ENCODE data around the gene IRF6. TPM values are rescaled to one million over a fixed set of nuclear protein-coding genes. Genes with fewer than 3 reads are reported as not detected.

The IRF6 gene
- total RNA-seq, 4 donors from 2014 or later: 0.44 to 1.4 (median 1.0) TPM

DNA sequence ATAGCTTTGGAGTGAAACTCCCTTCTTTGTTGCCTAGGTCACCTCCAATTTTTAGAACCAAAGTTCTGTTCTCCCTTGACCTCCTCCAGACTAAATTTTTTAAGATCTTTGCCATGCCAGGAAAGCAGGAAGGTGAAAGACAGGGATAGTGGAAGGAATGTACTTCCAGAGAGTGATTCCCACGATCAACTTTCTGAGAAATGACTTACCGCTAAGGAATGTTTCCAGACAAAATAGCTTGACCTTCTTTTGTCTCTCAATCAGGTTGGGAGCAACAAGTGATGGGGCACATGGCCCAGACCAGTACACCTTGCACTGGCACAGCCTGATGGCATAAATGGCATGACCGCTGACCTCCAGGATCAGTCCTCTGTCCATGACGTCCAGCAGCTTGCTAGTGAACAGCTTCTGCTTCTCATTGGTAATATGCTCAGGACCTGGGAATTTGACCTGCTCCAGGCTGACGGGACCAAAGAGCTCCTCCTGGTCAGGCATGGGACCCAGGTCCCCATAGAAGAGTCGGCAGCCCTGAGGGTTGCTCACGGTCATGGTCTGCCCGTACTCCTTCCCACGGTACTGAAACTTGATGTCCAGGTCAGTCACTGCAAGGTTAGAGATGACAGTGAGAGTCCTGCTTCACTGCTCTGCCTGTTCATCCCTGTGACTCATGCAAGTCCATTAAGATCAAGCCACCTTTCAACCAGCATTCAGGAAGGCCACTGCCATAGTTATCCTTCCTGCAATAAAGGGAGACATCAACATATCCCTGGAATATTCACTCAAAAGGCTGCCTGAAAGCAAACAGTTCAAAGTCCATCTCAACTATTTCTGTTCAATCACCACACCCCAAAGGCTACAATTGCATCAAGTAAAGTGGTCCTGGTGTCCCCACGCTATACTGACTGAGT is 15.4 kb downstream of the IRF6 start:
- no peak for TF ChIP-seq CTCF (IDR thresholded peaks at IDR 0.05)
- ATAC-seq (ENCODE audit: low FRiP score) (no peak), DNase-seq (ENCODE audit: low spot score) (no peak)

DNA sequence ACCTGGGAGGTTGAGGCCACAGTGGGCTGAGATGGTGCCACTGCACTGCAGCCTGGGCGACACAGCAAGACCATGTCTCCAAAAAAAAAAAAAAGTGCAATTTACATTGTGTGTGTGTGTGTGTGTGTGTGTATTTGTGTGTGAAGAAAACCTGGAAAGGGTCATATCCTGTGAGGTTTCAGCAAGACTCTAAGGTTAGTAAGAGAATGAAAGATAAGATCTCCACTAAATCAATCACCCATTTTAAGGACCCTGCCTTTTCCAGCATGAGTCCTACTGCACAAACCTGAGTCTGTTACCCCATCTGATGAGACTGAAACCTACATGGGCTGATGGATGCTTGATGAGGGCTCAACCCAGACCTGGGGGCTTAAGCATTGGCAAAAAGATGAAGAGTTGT is 16.7 kb downstream of the IRF6 start:
- TF ChIP-seq CTCF (IDR thresholded peaks at IDR 0.05): no peak
- ATAC-seq (ENCODE audit: low FRiP score) (no peak), DNase-seq (ENCODE audit: low spot score) (no peak)

DNA sequence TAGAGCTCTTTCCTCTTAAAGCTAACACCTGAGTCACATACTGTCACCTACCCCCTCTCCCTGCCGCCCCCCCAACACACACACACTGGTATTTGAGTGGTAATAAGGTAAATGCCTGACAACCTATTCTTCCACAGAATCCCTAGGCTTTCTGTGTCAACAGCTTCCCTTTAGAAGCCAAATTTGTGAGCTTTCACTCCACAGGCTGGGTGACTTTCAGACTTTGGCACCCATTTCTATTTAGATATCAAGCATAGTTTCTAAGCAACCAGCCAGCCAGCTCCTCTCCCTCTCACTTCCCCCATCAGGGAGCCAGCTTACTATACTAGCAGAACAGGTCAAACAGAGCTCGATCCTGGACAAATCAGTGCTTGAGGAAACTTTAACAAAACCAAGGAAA is 18.4 kb downstream of the IRF6 start:
- TF ChIP-seq CTCF (IDR thresholded peaks at IDR 0.05): no peak
- DNase-seq (ENCODE audit: low spot score) (no peak), ATAC-seq (ENCODE audit: low FRiP score) (no peak)

DNA sequence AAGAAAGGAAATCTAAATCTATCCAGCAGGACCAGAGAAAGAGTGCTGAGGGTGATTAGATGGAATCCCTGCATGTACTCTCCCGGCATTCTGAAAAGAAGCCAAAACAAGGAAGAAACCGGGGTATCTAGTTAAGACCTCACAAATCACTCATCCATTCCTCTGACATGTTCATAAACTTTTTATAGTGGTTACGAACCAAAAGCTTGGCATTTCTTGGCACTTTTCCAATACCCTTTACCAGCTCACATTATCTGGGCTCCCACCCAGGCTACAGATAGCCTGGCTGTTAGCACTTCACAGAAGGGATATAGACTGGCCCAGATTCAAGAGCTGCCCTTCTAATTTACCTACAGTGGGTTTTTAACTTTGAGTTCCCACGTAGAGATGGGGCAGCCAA is 19.8 kb downstream of the IRF6 start:
- DNase-seq (ENCODE audit: low spot score) (no peak), ATAC-seq (ENCODE audit: low FRiP score) (no peak)
- no peak for TF ChIP-seq CTCF (IDR thresholded peaks at IDR 0.05)

DNA sequence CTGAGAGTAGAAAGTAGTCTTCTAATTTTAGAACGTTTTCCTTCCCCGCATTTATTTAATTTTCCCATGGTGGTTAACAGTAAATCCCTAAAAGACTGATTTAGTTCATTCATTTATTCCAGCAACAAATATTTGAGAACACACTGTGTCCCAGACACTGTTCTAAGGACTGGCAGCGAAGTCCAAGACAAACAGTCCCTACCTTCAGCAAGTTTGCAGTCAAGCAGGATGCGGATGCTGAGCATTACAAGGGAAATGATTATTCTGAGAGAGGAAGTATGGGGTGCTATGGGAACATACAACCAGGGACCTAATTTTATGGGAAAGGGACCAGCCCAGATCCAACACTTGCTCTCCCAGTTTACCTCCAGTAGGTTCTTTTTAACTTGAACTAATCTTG is 20.4 kb downstream of the IRF6 start:
- DNase-seq (ENCODE audit: low spot score): no peak
- ATAC-seq (ENCODE audit: low FRiP score): no peak
- no peak for TF ChIP-seq CTCF (IDR thresholded peaks at IDR 0.05)

DNA sequence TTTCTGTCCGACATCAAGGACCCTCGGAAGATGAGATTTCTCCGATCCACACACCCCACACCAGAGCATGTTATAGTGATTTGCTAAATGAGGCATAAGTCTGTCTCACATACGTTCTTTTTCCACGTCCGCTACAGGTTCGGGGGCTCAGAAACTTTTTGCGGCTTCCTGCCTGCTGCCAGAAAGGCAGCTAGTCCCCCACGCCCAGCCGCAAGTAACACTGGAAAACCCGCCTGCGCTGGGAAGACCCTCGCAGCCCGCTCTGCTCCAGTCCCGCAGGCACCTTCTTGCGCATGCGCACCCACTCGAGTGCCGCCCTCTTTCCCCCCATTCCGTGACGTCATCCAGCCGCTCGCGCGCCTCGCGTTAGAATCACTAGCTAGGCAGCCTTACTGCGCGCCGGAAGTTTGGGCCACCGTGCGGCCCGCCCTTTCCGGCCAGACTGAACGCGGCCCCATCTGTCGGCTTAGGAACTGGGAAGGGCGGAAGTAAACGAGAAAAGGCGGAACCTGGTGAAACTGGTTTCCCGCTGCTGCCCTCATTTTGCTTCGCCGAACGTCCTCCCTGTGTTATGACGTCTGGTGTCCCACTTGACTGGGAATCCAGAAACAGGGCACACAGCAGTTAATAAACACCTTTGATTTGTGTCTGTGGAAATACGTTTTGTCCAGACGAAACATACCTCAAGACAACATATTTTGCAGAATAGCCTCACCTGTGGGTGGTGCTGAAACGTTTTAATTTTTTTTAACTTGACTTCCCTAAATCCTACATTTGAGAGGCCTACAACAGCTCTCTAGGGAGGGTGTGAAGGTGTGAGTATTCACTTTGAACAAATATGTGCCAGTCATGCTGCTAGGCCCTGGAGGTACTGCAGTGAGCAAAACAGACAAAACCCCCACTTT is 21.4 kb downstream of the IRF6 start, which contains the start of gene C1orf74:
TSS of gene C1orf74 (minus strand) at position 295 of the 905 bp plus-strand sequence. CDS start 925 bp downstream, outside the sequence.
- peak; percentile 99 for DNase-seq (ENCODE audit: low spot score)
- TF ChIP-seq CTCF (IDR thresholded peaks at IDR 0.05): no peak
- peak; percentile 98 for ATAC-seq (ENCODE audit: low FRiP score)
